ENCODE measurements around the gene CETP. TPM values are rescaled to one million over a fixed set of nuclear protein-coding genes. Genes with fewer than 3 reads are reported as not detected.

Gene CETP
- total RNA-seq, 4 donors from 2014 or later = 0.19 to 1.2 (median 0.52) TPM; not detected in 1

DNA sequence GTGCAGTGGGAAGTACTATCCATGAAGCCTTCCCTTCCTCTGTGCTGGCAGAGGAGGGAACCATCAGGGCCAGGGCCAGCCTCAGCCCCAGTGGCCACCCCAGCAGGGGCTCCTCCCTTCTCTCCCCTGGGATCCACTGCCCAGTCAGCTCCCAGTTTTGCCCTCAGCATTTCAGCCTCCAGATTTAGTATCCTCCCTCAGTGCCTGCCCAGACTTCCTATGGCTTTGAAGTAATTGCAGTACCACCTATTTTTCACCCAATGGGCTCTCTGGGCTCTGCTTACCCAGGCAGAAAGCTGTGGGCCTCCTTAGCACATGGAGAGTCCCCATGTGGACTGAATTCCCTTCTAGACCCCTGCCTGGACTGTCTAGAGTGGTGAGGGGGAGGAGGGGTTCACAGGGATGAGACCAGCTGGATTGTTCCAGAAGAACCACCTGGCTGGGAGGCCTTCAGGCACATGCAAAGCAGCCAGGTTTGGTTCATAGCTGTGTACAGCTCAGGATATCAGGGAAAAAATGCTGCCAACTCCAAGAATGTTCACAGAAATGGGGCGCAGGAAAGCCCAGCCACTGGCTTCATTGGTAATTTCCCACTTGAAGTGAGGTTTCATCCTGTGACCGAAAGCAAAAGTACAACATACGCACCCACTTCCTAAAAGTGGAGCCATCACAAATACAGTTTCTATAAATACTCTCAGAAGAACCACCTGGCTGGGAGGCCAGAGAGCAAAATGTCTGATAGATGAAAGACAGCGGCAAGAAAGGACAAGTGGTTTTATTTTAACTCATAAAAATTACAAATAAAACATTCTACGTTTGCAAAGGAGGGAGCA is 45.0 kb upstream of the CETP start:
- Histone ChIP-seq H3K4me3 (no peak overlapping the region), H3K9me3 (no peaks in the 10 kb centered on the region), H3K27ac (replicated peaks in 1 of 4) (peak overlapping the region; percentile 28 to 59 (median 34)), H3K4me1 (peaks cover 14 to 25% (median 15%) of the 10 kb centered on the region in 4 donors), H3K27me3 (peaks cover 0 to 8% (median 0%) of the 10 kb centered on the region in 4 donors), H3K36me3 (no peaks in the 10 kb centered on the region)
- TF ChIP-seq, protein P1, sequence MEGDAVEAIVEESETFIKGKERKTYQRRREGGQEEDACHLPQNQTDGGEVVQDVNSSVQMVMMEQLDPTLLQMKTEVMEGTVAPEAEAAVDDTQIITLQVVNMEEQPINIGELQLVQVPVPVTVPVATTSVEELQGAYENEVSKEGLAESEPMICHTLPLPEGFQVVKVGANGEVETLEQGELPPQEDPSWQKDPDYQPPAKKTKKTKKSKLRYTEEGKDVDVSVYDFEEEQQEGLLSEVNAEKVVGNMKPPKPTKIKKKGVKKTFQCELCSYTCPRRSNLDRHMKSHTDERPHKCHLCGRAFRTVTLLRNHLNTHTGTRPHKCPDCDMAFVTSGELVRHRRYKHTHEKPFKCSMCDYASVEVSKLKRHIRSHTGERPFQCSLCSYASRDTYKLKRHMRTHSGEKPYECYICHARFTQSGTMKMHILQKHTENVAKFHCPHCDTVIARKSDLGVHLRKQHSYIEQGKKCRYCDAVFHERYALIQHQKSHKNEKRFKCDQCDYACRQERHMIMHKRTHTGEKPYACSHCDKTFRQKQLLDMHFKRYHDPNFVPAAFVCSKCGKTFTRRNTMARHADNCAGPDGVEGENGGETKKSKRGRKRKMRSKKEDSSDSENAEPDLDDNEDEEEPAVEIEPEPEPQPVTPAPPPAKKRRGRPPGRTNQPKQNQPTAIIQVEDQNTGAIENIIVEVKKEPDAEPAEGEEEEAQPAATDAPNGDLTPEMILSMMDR (IDR thresholded peaks at IDR 0.05) = no peak
- no peak for TF ChIP-seq EP300 (IDR thresholded peaks at IDR 0.05)
- TF ChIP-seq POLR2A (IDR thresholded peaks at IDR 0.05; ENCODE audit: low read depth) = no peak
- TF ChIP-seq POLR2AphosphoS5 (IDR thresholded peaks at IDR 0.05) = no peak
- no peak for DNase-seq (ENCODE audit: extremely low spot score)
- 65% methylated on average over 5 of the region's 5 CpGs for WGBS
- intact Hi-C loops (cut with DNase I) = no loop called here

DNA sequence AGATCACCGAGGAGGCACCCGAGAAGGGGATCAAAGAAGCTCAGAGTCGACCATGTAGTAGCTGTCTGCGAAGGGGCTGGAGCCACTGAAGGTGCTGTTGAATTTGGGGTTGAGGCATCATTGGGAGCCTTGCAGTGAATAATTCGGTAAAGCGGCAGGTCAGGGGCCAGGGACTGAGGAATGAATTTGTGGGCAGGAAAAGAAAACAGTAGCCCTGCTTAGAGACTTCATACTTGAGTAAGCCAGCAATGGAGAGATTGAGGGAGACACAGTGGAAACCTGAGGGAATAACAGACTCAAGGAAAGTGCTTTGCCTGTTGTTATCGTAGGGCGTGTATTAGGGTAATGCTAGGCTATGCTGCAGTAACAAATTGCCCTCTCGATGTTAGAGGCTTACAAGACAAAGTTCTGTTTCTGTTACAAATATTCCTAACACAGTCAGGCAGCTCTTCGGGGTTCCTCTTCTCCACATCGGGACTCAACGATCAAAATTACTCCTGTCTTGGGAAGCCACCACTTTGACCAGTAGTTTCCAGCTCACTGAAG is 43.2 kb upstream of the CETP start:
- Histone ChIP-seq H3K9me3 (no peaks in the 10 kb centered on the region), H3K27me3 (peaks cover 0 to 3% (median 0%) of the 10 kb centered on the region in 4 donors), H3K36me3 (no peaks in the 10 kb centered on the region), H3K4me3 (no peak overlapping the region), H3K27ac (replicated peaks in 1 of 4) (no peak overlapping the region), H3K4me1 (peaks cover 8 to 19% (median 10%) of the 10 kb centered on the region in 4 donors)
- WGBS = 91% methylated on average over 12 of the region's 12 CpGs
- TF ChIP-seq, protein P1 (IDR thresholded peaks at IDR 0.05) = no peak
- TF ChIP-seq POLR2AphosphoS5 (IDR thresholded peaks at IDR 0.05) (no peak), EP300 (IDR thresholded peaks at IDR 0.05) (no peak), POLR2A (IDR thresholded peaks at IDR 0.05; ENCODE audit: low read depth) (no peak)
- DNase-seq (ENCODE audit: extremely low spot score) = no peak
- intact Hi-C loops (cut with DNase I) = no loop called here

DNA sequence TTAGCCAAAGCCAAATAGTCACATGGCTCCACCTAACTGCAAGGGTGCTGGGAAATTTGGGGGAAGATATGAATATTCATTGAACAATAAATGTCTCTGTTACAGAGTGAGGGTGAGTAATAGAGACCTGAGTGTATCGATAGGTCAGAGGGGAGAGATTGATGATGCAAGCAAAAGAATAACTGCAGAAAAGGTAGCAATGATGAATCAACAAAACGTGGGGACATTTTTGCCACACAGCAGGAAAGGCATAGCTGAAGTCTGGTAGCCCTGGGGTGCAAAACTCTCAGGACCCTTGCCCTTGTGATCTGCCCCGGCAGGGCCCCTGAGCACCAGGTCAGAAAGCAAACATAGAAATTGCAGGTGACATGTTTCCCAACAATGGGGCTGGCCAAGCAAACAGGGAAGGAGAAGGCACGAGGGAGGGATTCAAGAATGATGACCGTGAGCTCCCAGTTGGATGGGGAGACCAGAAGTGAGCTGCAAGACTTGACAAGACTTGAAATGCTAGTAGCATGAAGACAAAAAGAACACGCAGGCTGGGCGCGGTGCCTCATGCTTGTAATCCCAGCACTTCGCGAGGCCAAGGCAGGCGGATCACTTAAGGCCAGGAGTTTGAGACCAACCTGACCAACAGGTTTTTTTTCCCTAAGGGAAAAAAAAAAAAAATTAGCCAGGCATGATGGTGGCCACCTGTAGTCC is 42.5 kb upstream of the CETP start:
- Histone ChIP-seq H3K9me3 (no peaks in the 10 kb centered on the region), H3K4me3 (no peak overlapping the region), H3K27me3 (peaks cover 0 to 3% (median 0%) of the 10 kb centered on the region in 4 donors), H3K4me1 (peaks cover 8 to 19% (median 10%) of the 10 kb centered on the region in 4 donors), H3K36me3 (no peaks in the 10 kb centered on the region), H3K27ac (replicated peaks in 1 of 4) (no peak overlapping the region)
- TF ChIP-seq, protein P1 (IDR thresholded peaks at IDR 0.05) = no peak
- TF ChIP-seq EP300 (IDR thresholded peaks at IDR 0.05) = no peak
- TF ChIP-seq POLR2AphosphoS5 (IDR thresholded peaks at IDR 0.05) = no peak
- no peak for TF ChIP-seq POLR2A (IDR thresholded peaks at IDR 0.05; ENCODE audit: low read depth)
- 88% methylated on average over 11 of the region's 11 CpGs for WGBS
- DNase-seq (ENCODE audit: extremely low spot score) = no peak
- intact Hi-C loops (cut with DNase I) = no loop called here

DNA sequence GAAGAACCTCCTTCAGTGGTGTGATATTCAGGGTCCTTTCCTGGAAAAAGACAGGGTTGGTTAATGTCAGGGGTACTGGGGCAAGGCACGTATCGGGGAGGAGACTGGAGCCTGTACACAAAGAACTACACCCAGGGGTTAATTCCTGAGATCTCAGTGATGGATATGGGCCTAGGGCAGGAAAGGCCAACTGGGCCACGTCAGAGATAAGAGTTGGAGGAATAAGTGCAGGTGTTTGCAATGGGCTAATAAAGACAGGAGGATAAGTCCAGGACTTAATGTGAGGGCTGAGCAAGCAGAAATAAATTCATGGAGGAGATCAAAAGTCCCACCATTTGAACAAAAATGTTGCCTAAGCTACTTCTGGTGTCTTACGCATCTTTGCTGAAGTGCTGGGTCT is 40.2 kb upstream of the CETP start:
- Histone ChIP-seq H3K4me3 (no peak overlapping the region), H3K36me3 (no peaks in the 10 kb centered on the region), H3K9me3 (no peaks in the 10 kb centered on the region), H3K27ac (replicated peaks in 1 of 4) (no peak overlapping the region), H3K4me1 (peaks cover 4 to 7% (median 5%) of the 10 kb centered on the region in 4 donors), H3K27me3 (peaks cover 0 to 3% (median 0%) of the 10 kb centered on the region in 4 donors)
- intact Hi-C loops (cut with DNase I) = no loop called here
- 75% methylated on average over 4 of the region's 4 CpGs for WGBS
- DNase-seq (ENCODE audit: extremely low spot score) = no peak
- TF ChIP-seq EP300 (IDR thresholded peaks at IDR 0.05) (no peak), POLR2AphosphoS5 (IDR thresholded peaks at IDR 0.05) (no peak), POLR2A (IDR thresholded peaks at IDR 0.05; ENCODE audit: low read depth) (no peak)
- TF ChIP-seq, protein P1 (IDR thresholded peaks at IDR 0.05) = no peak
